Measurements from ENCODE around the gene INAVA. TPM values are rescaled to one million over a fixed set of nuclear protein-coding genes. Genes with fewer than 3 reads are reported as not detected.

Gene INAVA
- polyA plus RNA-seq, 3 donors: not detected

- DNase-seq: no peak
- Histone ChIP-seq H3K79me2 (ENCODE audit: insufficient read depth, low read length) (no peaks in the 10 kb centered on the region), H3K27me3 (ENCODE audit: control insufficient read depth in 2 of 2, insufficient read depth in 2 of 2, low read length in 2 of 2) (peaks cover 11 to 30% of the 10 kb centered on the region in 2 donors), H3K9ac (ENCODE audit: insufficient read depth, low read length, poor library complexity, severe bottlenecking) (peak within 1 kb of the TSS; percentile 32), H3K4me2 (replicated peaks; ENCODE audit: extremely low read depth, low read length, poor library complexity, severe bottlenecking) (peak within 1 kb of the TSS; percentile 68), H2AFZ (ENCODE audit: insufficient read depth, low read depth, low read length, poor library complexity, severe bottlenecking) (peak within 1 kb of the TSS; percentile 56), H3K4me1 (ENCODE audit: control insufficient read depth in 1 of 2, insufficient read depth in 2 of 2, low read length in 2 of 2) (peaks cover 11 to 14% of the 10 kb centered on the region in 2 donors), H3K9me3 (replicated peaks in 1 of 2; ENCODE audit: control insufficient read depth in 1 of 2, insufficient read depth in 1 of 2, low read length in 2 of 2) (no peaks in the 10 kb centered on the region), H3K4me3 (replicated peaks in 1 of 3; ENCODE audit: low read depth in 2 of 3, low read length in 3 of 3) (peak within 1 kb of the TSS in 1 of 3 experiments; percentile 57), H3K27ac (ENCODE audit: low read depth in 1 of 2, low read length in 2 of 2) (no peak within 1 kb of the TSS), H3K36me3 (replicated peaks in 1 of 2; ENCODE audit: control insufficient read depth in 1 of 2, insufficient read depth in 2 of 2, low read length in 2 of 2) (no peaks in the 10 kb centered on the region), H4K20me1 (ENCODE audit: insufficient read depth, low read length) (no peaks in the 10 kb centered on the region)
- TF ChIP-seq CTCF (IDR thresholded peaks at IDR 0.05): no peak
- peaks cover 43 to 48% (median 44%) of the 10 kb centered on the region in 3 donors for H3K27me3 Mint-ChIP-seq (ENCODE audit: low read depth in 3 of 3)
- peaks cover 0 to 11% (median 4%) of the 10 kb centered on the region in 7 donors for H3K9me3 Mint-ChIP-seq
- H3K4me1 Mint-ChIP-seq: peaks cover 26% of the 10 kb centered on the region
- H3K36me3 Mint-ChIP-seq: peaks cover 5% of the 10 kb centered on the region in 2 donors
- intact Hi-C loops (cut with micrococcal nuclease): no loop called here
- H3K4me3 Mint-ChIP-seq: peak within 1 kb of the TSS; percentile 72 to 92
- H3K27ac Mint-ChIP-seq: no peak within 1 kb of the TSS
- 72% methylated on average over 13 of the region's 23 CpGs for WGBS (ENCODE audit: insufficient coverage)
Measured at GRCh38 chr1:200872446-200873115, 22.1 kb upstream of the INAVA start, which contains the start of gene GPR25. GPR25 (plus strand) TSS chr1:200872981; CDS start chr1:200873038, 57 bp downstream.

GRCh38 chr1:200873116-200873670 is 21.5 kb upstream of the INAVA start:
- Histone ChIP-seq H3K9ac (ENCODE audit: insufficient read depth, low read length, poor library complexity, severe bottlenecking) (peak overlapping the region; percentile 32), H3K9me3 (replicated peaks in 1 of 2; ENCODE audit: control insufficient read depth in 1 of 2, insufficient read depth in 1 of 2, low read length in 2 of 2) (no peaks in the 10 kb centered on the region), H4K20me1 (ENCODE audit: insufficient read depth, low read length) (no peaks in the 10 kb centered on the region), H3K27ac (ENCODE audit: low read depth in 1 of 2, low read length in 2 of 2) (no peak overlapping the region), H3K36me3 (replicated peaks in 1 of 2; ENCODE audit: control insufficient read depth in 1 of 2, insufficient read depth in 2 of 2, low read length in 2 of 2) (no peaks in the 10 kb centered on the region), H3K4me1 (ENCODE audit: control insufficient read depth in 1 of 2, insufficient read depth in 2 of 2, low read length in 2 of 2) (peaks cover 11 to 14% of the 10 kb centered on the region in 2 donors), H3K79me2 (ENCODE audit: insufficient read depth, low read length) (no peaks in the 10 kb centered on the region), H3K4me2 (replicated peaks; ENCODE audit: extremely low read depth, low read length, poor library complexity, severe bottlenecking) (peak overlapping the region; percentile 68), H2AFZ (ENCODE audit: insufficient read depth, low read depth, low read length, poor library complexity, severe bottlenecking) (peak overlapping the region; percentile 56), H3K27me3 (ENCODE audit: control insufficient read depth in 2 of 2, insufficient read depth in 2 of 2, low read length in 2 of 2) (peaks cover 11 to 30% of the 10 kb centered on the region in 2 donors), H3K4me3 (replicated peaks in 1 of 3; ENCODE audit: low read depth in 2 of 3, low read length in 3 of 3) (peak overlapping the region in 1 of 3 experiments; percentile 57)
- peaks cover 5% of the 10 kb centered on the region in 2 donors for H3K36me3 Mint-ChIP-seq
- no peak overlapping the region for H3K27ac Mint-ChIP-seq
- peaks cover 44 to 49% (median 46%) of the 10 kb centered on the region in 3 donors for H3K27me3 Mint-ChIP-seq (ENCODE audit: low read depth in 3 of 3)
- no peak for TF ChIP-seq CTCF (IDR thresholded peaks at IDR 0.05)
- intact Hi-C loops (cut with micrococcal nuclease): no loop called here
- DNase-seq: no peak
- WGBS (ENCODE audit: insufficient coverage): 17% methylated on average over 61 of the region's 61 CpGs
- H3K9me3 Mint-ChIP-seq: peaks cover 0 to 12% (median 4%) of the 10 kb centered on the region in 7 donors
- peak overlapping the region; percentile 72 to 92 for H3K4me3 Mint-ChIP-seq
- H3K4me1 Mint-ChIP-seq: peaks cover 26% of the 10 kb centered on the region
